Measurements from ENCODE around the gene HOXA2. TPM values are rescaled to one million over a fixed set of nuclear protein-coding genes. Genes with fewer than 3 reads are reported as not detected.

HOXA2 gene
- total and polyA plus RNA-seq, 4 donors: 0.05 to 0.13 (median 0.08) TPM

DNA sequence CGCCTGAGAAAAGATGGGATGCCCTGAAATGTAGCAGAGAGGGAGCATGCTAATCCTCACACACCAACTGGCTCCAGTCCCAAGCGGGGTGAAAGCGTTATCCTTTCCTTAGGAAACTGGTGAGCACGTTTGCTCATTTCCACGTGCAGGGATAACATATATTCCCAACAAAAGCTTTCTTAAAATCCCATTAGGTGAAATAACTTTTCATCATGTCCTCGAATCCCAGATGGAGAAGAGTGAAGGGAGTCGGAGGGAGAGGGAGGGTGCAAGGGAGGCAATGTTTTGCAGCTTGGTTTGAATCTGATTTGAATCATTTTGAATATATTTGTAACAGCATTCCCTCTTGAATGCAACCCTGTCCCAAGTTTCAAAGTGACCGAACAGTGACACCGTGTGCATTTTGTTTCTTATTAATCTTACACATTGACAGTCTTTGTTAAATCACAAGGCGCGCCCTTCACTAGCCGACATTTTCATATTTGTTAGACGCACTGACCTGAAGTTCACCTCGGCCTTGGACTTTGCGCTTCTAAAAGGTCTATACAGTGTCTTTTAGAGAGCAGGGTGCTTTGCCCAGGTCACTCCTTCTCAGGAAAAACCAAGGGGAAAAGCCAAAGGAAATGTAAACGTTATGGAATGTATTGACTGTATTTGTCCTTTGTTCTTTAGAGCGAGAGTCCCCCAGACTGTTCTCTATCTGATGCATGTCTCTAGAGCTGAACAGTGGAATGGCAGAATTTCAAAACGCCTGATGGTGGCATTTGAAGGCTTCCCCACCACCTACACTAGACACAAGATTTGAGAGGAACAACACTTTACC is 31.1 kb upstream of the HOXA2 start:
- Histone ChIP-seq H3K9ac (ENCODE audit: low read depth in 1 of 2, low read length in 2 of 2) (no peak overlapping the region), H3K4me1 (ENCODE audit: control insufficient read depth in 4 of 4, insufficient read depth in 4 of 4, low read length in 3 of 4) (peaks cover 0 to 9% (median 1%) of the 10 kb centered on the region in 4 donors), H3K27ac (ENCODE audit: low read depth in 1 of 2, low read length in 2 of 2) (no peak overlapping the region), H3K27me3 (ENCODE audit: control insufficient read depth in 4 of 4, insufficient read depth in 4 of 4, low read length in 3 of 4) (peaks cover 2 to 20% (median 12%) of the 10 kb centered on the region in 4 donors), H3K9me3 (ENCODE audit: control insufficient read depth in 4 of 4, low read length in 3 of 4) (peaks cover 0 to 2% (median 0%) of the 10 kb centered on the region in 4 donors), H3K4me3 (ENCODE audit: low read depth in 1 of 3, low read length in 3 of 3) (no peak overlapping the region), H3K36me3 (ENCODE audit: control insufficient read depth in 4 of 4, insufficient read depth in 3 of 4, low read depth in 1 of 4, low read length in 3 of 4) (no peaks in the 10 kb centered on the region)
- WGBS: 24% methylated on average over 18 of the region's 18 CpGs
- TF ChIP-seq, protein P1, sequence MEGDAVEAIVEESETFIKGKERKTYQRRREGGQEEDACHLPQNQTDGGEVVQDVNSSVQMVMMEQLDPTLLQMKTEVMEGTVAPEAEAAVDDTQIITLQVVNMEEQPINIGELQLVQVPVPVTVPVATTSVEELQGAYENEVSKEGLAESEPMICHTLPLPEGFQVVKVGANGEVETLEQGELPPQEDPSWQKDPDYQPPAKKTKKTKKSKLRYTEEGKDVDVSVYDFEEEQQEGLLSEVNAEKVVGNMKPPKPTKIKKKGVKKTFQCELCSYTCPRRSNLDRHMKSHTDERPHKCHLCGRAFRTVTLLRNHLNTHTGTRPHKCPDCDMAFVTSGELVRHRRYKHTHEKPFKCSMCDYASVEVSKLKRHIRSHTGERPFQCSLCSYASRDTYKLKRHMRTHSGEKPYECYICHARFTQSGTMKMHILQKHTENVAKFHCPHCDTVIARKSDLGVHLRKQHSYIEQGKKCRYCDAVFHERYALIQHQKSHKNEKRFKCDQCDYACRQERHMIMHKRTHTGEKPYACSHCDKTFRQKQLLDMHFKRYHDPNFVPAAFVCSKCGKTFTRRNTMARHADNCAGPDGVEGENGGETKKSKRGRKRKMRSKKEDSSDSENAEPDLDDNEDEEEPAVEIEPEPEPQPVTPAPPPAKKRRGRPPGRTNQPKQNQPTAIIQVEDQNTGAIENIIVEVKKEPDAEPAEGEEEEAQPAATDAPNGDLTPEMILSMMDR (IDR thresholded peaks at IDR 0.05; ENCODE audit: low read depth, low read length, missing input control): no peak
- no peak for TF ChIP-seq HNF4G (IDR thresholded peaks at IDR 0.05)
- TF ChIP-seq GABPA (IDR thresholded peaks at IDR 0.05 in 1 of 2, conservative IDR thresholded peaks at IDR 0.05 in 1 of 2): no peak
- no peak for TF ChIP-seq FOXA2 (IDR thresholded peaks at IDR 0.05)
- TF ChIP-seq, protein P2, sequence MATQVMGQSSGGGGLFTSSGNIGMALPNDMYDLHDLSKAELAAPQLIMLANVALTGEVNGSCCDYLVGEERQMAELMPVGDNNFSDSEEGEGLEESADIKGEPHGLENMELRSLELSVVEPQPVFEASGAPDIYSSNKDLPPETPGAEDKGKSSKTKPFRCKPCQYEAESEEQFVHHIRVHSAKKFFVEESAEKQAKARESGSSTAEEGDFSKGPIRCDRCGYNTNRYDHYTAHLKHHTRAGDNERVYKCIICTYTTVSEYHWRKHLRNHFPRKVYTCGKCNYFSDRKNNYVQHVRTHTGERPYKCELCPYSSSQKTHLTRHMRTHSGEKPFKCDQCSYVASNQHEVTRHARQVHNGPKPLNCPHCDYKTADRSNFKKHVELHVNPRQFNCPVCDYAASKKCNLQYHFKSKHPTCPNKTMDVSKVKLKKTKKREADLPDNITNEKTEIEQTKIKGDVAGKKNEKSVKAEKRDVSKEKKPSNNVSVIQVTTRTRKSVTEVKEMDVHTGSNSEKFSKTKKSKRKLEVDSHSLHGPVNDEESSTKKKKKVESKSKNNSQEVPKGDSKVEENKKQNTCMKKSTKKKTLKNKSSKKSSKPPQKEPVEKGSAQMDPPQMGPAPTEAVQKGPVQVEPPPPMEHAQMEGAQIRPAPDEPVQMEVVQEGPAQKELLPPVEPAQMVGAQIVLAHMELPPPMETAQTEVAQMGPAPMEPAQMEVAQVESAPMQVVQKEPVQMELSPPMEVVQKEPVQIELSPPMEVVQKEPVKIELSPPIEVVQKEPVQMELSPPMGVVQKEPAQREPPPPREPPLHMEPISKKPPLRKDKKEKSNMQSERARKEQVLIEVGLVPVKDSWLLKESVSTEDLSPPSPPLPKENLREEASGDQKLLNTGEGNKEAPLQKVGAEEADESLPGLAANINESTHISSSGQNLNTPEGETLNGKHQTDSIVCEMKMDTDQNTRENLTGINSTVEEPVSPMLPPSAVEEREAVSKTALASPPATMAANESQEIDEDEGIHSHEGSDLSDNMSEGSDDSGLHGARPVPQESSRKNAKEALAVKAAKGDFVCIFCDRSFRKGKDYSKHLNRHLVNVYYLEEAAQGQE (IDR thresholded peaks at IDR 0.05): no peak
- TF ChIP-seq, protein P3, sequence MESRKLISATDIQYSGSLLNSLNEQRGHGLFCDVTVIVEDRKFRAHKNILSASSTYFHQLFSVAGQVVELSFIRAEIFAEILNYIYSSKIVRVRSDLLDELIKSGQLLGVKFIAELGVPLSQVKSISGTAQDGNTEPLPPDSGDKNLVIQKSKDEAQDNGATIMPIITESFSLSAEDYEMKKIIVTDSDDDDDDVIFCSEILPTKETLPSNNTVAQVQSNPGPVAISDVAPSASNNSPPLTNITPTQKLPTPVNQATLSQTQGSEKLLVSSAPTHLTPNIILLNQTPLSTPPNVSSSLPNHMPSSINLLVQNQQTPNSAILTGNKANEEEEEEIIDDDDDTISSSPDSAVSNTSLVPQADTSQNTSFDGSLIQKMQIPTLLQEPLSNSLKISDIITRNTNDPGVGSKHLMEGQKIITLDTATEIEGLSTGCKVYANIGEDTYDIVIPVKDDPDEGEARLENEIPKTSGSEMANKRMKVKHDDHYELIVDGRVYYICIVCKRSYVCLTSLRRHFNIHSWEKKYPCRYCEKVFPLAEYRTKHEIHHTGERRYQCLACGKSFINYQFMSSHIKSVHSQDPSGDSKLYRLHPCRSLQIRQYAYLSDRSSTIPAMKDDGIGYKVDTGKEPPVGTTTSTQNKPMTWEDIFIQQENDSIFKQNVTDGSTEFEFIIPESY (IDR thresholded peaks at IDR 0.05): no peak
- no peak for TF ChIP-seq RXRA (IDR thresholded peaks at IDR 0.05)
- TF ChIP-seq EGR1 (IDR thresholded peaks at IDR 0.05; ENCODE audit: low read depth in 2 of 2): no peak
- TF ChIP-seq, protein P4, sequence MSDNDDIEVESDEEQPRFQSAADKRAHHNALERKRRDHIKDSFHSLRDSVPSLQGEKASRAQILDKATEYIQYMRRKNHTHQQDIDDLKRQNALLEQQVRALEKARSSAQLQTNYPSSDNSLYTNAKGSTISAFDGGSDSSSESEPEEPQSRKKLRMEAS (IDR thresholded peaks at IDR 0.05): no peak
- no peak for TF ChIP-seq FOXA1 (IDR thresholded peaks at IDR 0.05)
- no peak for DNase-seq (ENCODE audit: low spot score)

DNA sequence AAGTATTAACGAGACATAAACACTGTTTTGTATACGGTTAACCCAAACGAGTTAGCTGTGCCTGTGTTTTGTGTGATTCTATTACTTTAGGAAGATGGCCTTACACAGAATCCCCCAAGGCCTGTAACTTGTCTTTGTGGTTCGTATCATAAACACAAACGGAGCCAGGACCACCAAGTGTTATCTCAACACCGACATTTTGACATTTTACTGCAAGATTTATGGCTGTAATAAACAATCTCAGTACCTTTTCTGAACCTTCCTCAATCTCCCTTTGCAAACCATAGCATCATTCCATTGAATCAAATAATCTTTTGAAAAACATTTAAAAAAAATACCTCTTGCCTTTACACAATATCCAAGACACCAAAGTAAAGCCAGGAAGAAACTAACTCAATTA is 30.5 kb upstream of the HOXA2 start:
- WGBS: 31% methylated on average over 6 of the region's 6 CpGs
- H3K9ac ChIP-seq (ENCODE audit: low read depth in 1 of 2, low read length in 2 of 2): no peak overlapping the region
- no peak for TF ChIP-seq YY1 (IDR thresholded peaks at IDR 0.05)
- no peak overlapping the region for H3K4me3 ChIP-seq (ENCODE audit: low read depth in 1 of 3, low read length in 3 of 3)
- DNase-seq (ENCODE audit: low spot score): no peak
- peaks cover 0 to 9% (median 1%) of the 10 kb centered on the region in 4 donors for H3K4me1 ChIP-seq (ENCODE audit: control insufficient read depth in 4 of 4, insufficient read depth in 4 of 4, low read length in 3 of 4)
- H3K27ac ChIP-seq (ENCODE audit: low read depth in 1 of 2, low read length in 2 of 2): no peak overlapping the region
- peaks cover 0 to 19% (median 9%) of the 10 kb centered on the region in 4 donors for H3K27me3 ChIP-seq (ENCODE audit: control insufficient read depth in 4 of 4, insufficient read depth in 4 of 4, low read length in 3 of 4)
- H3K9me3 ChIP-seq (ENCODE audit: control insufficient read depth in 4 of 4, low read length in 3 of 4): peaks cover 0 to 2% (median 0%) of the 10 kb centered on the region in 4 donors
- no peaks in the 10 kb centered on the region for H3K36me3 ChIP-seq (ENCODE audit: control insufficient read depth in 4 of 4, insufficient read depth in 3 of 4, low read depth in 1 of 4, low read length in 3 of 4)
